Measurements from ENCODE around the gene ZNF366.

ZNF366 gene

DNA sequence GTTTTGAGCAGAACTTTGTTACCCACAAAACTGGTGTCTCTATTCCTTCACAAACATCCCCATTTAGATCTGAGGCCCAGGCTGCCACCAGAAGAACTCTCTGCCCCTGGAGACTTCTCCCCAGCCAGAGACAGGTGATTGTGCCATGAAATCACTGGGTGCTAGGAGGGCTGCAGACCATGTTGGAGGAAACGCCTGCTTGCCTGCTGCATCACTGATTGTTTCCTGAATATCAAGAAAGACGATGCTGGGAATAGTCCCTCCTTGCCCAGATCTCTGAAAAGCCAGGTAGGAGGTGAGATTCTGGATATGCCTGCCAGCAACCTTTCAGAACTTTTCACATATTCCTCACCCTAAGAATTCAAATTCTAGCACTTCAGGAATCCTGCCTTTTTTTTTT is 8.1 kb downstream of the ZNF366 start:
- H3K4me3 ChIP-seq (ENCODE audit: low read length), result no peak overlapping the region
- no peak for DNase-seq (ENCODE audit: low read depth, low spot score)

DNA sequence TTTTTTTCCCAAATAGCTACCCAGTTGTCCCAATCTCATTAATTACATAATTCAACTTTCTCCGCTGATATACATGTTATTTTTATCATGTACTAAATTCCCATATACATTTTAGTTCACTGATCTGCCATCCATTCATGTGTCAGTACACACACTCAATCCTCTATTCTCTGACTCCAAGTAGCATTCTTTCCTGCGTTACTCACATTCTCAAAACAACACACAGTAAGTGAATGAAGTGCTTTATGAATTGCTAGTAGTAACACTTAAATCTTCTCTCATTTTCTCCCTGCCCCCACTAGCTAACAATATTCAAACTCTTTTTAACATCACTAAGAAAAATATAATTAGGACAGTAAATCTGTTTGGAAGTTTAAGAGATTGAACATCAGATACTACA is 8.9 kb downstream of the ZNF366 start:
- no peak overlapping the region for H3K4me3 ChIP-seq (ENCODE audit: low read length)
- DNase-seq (ENCODE audit: low read depth, low spot score), result no peak

GRCh38 chr5:72497823-72498222 is 9.4 kb downstream of the ZNF366 start:
- no peak overlapping the region for H3K4me3 ChIP-seq (ENCODE audit: low read length)
- no peak for DNase-seq (ENCODE audit: low read depth, low spot score)

- DNase-seq (ENCODE audit: low read depth, low spot score), result no peak
- H3K4me3 ChIP-seq (ENCODE audit: low read length), result no peak overlapping the region
These were observed 11.8 kb downstream of the ZNF366 start for GRCh38 chr5:72495410-72495809.

DNA sequence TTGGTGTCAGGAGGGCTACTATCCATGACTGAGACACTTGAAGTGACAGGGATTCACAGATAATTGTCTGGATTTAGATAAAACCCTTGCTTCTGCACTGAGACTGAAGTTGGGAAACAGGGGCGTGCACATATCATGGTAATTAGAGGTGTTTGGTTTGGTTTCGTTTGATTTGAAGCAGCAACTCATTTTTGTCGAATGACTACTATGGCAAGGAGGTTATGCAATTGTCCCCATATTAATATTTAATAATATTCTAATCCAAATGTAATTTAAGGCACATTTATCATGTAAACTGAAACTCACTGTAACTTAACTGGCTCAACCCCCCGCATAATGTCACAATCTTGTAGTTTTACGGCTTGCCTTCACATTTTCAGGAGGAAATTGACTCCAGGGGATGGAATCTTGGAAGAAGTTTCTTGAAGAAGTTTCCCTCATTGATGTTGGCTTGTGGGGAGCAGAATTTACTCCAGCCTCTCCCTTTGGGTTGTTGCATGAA is 12.5 kb downstream of the ZNF366 start:
- no peak for DNase-seq (ENCODE audit: low read depth, low spot score)
- no peak overlapping the region for H3K4me3 ChIP-seq (ENCODE audit: low read length)

DNA sequence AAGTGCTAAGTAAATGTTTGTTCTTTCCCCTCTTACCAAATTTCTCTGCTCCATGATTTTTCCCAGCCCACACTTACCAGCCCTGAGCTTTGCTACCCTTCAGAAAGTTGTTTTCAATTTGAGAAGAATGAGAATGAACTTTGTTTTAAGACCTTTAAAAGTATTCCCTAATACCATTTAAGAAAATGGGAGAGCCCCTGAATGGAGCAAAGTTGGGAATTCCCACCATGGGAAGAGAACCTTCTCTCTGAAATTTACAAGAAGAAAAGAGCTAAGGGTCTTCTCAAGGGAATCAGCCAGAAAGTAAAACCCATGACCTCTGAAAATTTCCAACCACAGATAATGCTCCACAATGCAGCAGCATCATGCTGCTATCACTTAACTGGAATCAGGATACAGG is 17.7 kb downstream of the ZNF366 start:
- no peak for DNase-seq (ENCODE audit: low read depth, low spot score)
- H3K4me3 ChIP-seq (ENCODE audit: low read length), result no peak overlapping the region

GRCh38 chr5:72488756-72489155 is 18.5 kb downstream of the ZNF366 start:
- H3K4me3 ChIP-seq (ENCODE audit: low read length), result no peak overlapping the region
- DNase-seq (ENCODE audit: low read depth, low spot score), result no peak

DNA sequence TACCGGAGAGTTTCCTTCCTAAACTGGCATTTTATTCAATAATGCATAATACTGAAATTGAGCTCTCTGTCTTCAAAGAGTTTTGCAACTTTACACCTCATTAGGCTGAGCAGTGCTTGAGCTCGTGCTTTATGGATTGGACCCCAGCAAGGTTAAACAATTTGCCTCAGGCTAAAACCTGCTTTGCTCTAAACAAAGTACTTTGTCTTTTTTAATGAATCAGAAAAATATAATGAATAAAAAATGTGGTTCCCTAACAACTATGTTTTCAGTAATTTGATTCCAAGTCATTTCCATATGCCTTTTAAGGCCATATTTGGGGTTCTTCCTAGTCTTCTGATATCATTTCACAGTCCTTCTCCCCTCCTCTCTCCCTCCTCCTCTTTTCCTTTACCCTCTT is 20.0 kb downstream of the ZNF366 start:
- no peak overlapping the region for H3K4me3 ChIP-seq (ENCODE audit: low read length)

DNA sequence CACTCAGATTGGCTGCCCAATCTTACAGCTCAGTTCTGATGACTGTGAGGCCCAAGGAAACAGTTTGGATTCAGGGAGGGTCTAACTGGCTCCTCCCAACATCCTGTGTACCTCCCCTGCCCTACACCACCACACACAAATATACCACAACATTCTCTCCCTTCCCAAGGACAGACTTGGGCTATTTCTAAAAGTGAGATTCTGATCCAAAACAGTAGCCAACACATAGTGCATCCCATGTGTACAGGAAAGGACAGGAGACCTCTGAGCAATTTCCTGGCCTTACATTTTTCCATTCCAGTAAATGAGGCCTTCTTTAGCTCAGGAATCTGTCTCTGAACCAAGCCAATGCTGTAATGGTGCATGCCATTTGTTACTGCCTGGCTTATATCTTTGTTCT is 20.8 kb downstream of the ZNF366 start:
- H3K4me3 ChIP-seq (ENCODE audit: low read length), result no peak overlapping the region
- no peak for DNase-seq (ENCODE audit: low read depth, low spot score)

More for the DNA sequence above, 20.0 kb downstream of the ZNF366 start:
- no peak for DNase-seq (ENCODE audit: low read depth, low spot score)

DNA sequence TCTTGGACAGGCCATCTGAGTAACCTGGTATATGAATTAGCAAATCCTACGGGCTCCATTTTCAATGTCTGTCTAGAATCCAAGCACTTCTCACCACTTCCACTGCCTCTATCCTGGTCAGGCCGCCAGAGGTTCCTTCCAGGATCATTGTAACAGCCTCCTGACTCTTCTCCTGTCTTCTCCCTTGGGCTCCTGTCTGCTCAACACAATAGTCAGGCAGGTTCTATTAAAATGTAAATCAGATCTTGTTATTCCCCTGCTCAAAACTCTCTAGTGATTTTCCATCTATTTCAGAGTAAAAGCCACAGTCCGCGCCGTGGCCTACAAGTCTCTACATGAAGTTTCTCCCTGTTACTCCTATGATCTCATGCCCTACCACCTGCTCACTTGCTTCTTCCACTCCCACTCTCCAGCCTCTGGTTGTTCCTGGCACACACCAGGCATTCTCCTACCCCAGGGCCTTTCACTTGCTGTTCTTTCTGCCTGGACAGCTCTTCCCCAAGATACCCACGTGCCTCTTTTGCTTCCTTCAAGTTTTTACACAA is 21.7 kb downstream of the ZNF366 start:
- H3K4me3 ChIP-seq (ENCODE audit: low read length), result no peak overlapping the region
- no peak for DNase-seq (ENCODE audit: low read depth, low spot score)

GRCh38 chr5:72482046-72482445 is 25.2 kb downstream of the ZNF366 start:
- no peak overlapping the region for H3K4me3 ChIP-seq (ENCODE audit: low read length)
- DNase-seq (ENCODE audit: low read depth, low spot score), result no peak

DNA sequence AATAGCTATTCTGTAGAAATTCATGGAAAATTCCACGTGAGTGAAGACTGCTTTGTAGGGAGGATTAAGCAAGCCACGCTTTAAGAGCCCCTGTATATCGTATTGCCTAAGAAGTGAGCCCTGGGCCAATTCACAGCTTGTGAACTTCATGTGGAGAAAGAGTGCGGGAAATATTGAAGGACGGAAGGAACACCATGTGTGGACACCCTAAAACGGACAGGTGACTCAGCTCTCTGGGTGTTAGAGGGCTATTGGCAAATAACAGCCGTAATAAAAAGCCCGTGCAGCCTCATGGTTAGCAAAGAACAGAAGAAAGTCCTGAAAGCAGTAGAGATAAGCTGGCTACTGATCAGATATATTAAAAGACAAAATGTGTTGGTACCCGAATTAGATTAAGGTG is 26.4 kb downstream of the ZNF366 start:
- DNase-seq (ENCODE audit: low read depth, low spot score), result no peak

GRCh38 chr5:72479921-72480320 is 27.3 kb downstream of the ZNF366 start:
- H3K4me3 ChIP-seq (ENCODE audit: low read length), result no peak overlapping the region
- DNase-seq (ENCODE audit: low read depth, low spot score), result no peak

More for the DNA sequence above, 26.4 kb downstream of the ZNF366 start:
- no peak overlapping the region for H3K4me3 ChIP-seq (ENCODE audit: low read length)

DNA sequence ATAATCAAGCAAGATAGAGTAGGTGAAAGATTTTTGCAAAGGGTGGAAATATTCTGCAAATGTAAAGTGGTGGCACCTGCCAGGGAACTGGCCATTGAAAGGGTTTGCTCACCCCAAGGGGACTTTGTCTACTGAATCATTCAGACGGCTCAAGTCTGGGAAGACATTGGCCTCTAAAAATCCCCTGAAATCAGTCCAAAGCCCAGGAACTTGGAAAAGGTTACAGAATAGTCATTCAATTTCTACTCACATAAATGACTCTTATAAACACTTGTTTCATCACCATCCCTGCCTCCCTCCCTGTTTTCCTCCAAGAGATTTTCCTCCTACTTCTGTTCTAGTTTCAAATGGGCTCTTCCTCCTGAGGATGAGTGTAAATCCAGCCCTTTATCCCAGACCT is 28.5 kb downstream of the ZNF366 start:
- DNase-seq (ENCODE audit: low read depth, low spot score), result no peak
- no peak overlapping the region for H3K4me3 ChIP-seq (ENCODE audit: low read length)

GRCh38 chr5:72478276-72478675 is 28.9 kb downstream of the ZNF366 start:
- DNase-seq (ENCODE audit: low read depth, low spot score), result no peak
- H3K4me3 ChIP-seq (ENCODE audit: low read length), result no peak overlapping the region

DNA sequence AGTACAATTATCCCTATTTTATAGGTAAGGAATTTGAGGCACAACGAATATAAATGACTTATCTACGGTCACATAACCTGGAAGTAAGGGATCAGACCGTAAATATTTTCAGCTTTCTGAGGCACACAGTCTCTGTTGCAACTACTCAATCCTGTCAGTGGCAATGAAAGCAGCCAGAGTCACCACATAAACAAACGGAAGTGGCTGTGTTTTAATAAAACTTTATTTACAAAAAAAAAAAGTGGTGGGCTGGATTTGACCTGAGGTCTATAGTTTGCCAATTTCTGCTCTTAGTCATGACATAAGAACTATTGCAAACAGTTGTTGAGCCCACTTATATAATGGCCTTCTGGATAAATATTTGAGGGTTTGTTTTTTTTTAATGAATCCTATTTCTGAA is 29.6 kb downstream of the ZNF366 start:
- H3K4me3 ChIP-seq (ENCODE audit: low read length), result no peak overlapping the region
- no peak for DNase-seq (ENCODE audit: low read depth, low spot score)

DNA sequence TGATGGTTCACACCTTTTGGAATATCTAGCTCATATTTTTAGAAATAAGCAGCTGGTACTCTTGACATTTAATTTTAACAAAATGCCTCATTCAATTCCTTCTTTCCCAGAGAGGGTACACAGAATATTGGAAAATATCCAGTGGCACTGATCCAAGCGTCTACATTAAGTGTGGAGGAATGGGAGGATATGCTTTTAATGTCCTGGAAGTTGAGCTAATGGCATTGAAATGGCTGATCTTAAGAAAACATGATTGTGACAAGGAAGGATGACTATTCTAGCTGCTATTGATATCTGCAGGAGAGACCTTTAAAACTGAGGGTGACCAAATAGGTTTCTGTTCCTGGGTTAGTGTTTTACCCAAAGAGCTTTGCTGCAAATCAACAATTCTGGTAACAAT is 30.0 kb downstream of the ZNF366 start:
- no peak for DNase-seq (ENCODE audit: low read depth, low spot score)
- H3K4me3 ChIP-seq (ENCODE audit: low read length), result no peak overlapping the region

DNA sequence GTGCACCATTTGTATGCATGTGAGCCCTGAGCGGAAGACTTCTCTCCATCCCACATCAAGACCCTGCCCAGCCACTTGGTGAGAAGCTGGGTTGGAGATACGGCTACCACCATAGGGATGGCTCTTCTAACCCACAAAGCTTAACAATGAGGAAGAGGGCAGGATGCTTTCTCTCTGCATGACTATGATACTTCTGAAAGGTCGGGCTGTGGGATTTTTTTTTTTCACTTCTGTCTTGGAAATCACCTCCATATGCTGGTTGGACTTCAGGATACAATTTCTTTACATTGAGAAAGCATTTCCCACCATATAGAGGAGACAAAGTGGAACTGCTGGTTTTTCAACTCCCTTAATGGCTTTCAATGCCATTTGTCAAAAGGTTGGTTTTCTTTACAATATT is 30.5 kb downstream of the ZNF366 start:
- H3K4me3 ChIP-seq (ENCODE audit: low read length), result no peak overlapping the region
- DNase-seq (ENCODE audit: low read depth, low spot score), result no peak

DNA sequence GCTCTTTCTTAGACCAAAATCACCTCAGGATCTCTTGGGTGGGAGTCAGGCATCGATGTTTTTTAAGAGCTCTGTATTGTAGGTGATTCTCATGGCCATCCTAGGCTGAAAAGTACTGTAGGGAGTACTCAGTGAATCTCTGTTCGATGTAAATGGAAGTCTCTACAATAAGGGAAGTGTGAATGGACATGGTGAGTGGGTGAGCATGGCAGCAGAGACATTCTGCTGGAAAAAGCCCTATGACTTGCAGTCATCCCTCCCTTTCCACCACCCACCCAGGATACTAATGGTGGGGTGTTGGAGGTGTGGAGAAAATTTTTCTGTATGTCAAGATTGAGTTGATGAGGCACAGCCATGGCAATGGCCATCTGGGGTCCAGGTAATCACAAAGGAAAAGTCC is 30.9 kb downstream of the ZNF366 start:
- H3K4me3 ChIP-seq (ENCODE audit: low read length), result no peak overlapping the region
- no peak for DNase-seq (ENCODE audit: low read depth, low spot score)

- DNase-seq (ENCODE audit: low read depth, low spot score), result no peak
- no peak overlapping the region for H3K4me3 ChIP-seq (ENCODE audit: low read length)
These were observed 32.7 kb downstream of the ZNF366 start for GRCh38 chr5:72474516-72474915.

DNA sequence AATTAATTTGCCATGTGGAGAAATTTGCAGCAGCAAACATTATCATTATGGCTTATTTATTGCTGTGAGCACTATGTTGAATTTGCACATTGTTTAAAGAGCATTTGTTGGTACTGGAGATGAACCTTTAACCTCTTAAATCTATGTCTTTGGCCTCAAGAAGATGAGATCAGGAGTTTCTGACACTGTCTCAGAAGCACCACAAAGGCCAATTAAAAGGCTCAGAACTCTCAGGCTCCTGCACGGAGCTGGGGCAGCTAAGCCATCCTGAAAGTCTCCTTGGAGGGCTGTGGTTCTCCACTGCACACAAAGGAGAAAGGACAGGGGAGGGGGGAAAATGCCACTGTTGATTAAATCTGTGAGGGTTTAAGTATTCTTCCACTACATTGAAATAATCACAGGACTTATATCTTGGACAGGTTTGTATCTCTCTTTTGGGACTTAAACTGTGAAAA is 33.1 kb downstream of the ZNF366 start:
- H3K4me3 ChIP-seq (ENCODE audit: low read length), result no peak overlapping the region
- DNase-seq (ENCODE audit: low read depth, low spot score), result no peak
